Measurements from ENCODE around the gene CCDC34. TPM values are rescaled to one million over a fixed set of nuclear protein-coding genes. Genes with fewer than 3 reads are reported as not detected.

CCDC34 gene
- total and polyA plus RNA-seq, 2 of the 8 experiments (the other 6 are each of a cell fraction or from before 2014, with no cell fraction given), result 7.7 to 24.3 TPM

- Histone ChIP-seq H4K8ac (ENCODE audit: extremely low read depth, insufficient read depth, low read length) (no peak overlapping the region), H2BK20ac (ENCODE audit: low read length) (no peak overlapping the region), H3K4me3 (ENCODE audit: extremely low read depth in 1 of 4, insufficient read depth in 2 of 4, low read depth in 3 of 4, low read length in 4 of 4) (no peak overlapping the region), H3K4me1 (replicated peaks in 1 of 4; ENCODE audit: control insufficient read depth in 3 of 4, insufficient read depth in 4 of 4, low read length in 3 of 4) (peaks cover 0 to 2% (median 0%) of the 10 kb centered on the region in 4 experiments; a peak in 2 of 7 replicates), H3K23me2 (ENCODE audit: low read depth, low read length) (no peaks in the 10 kb centered on the region), H3K9ac (replicated peaks in 1 of 4; ENCODE audit: extremely low read depth in 1 of 4, low read depth in 3 of 4, low read length in 3 of 4) (no peak overlapping the region), H3K9me3 (ENCODE audit: insufficient read depth in 2 of 2, low read depth in 1 of 2, low read length in 1 of 2) (no peaks in the 10 kb centered on the region), H2BK12ac (ENCODE audit: low read depth, low read length) (no peak overlapping the region), H2BK120ac (replicated peaks; ENCODE audit: low read depth, low read length) (no peak overlapping the region), H3K79me1 (ENCODE audit: low read depth, low read length) (0 out of 2 replicates have a peak, but pooled peaks cover 4% of the 10 kb centered on the region), H3K79me2 (ENCODE audit: control insufficient read depth in 1 of 2, insufficient read depth in 2 of 2, low read length in 2 of 2) (peaks cover 0 to 49% of the 10 kb centered on the region in 2 experiments; a peak in 3 of 4 replicates), H3K23ac (ENCODE audit: insufficient read length) (no peak overlapping the region), H3K4me2 (ENCODE audit: insufficient read depth in 1 of 2, low read depth in 2 of 2, low read length in 2 of 2) (no peak overlapping the region), H3K14ac (ENCODE audit: insufficient read length) (no peak overlapping the region), H4K20me1 (replicated peaks in 1 of 2; ENCODE audit: control insufficient read depth in 1 of 2, insufficient read depth in 2 of 2, low read length in 2 of 2) (peaks cover 2 to 7% of the 10 kb centered on the region in 2 experiments), H2AFZ (ENCODE audit: low read length) (no peak overlapping the region), H3K4ac (replicated peaks; ENCODE audit: insufficient read length, low read depth, low read length) (no peak overlapping the region), H3K18ac (ENCODE audit: extremely low read depth, low read length) (no peak overlapping the region), H2BK5ac (ENCODE audit: low read depth, low read length) (no peak overlapping the region), H3K27ac (ENCODE audit: low read depth, low read length) (no peak overlapping the region), H3K27me3 (replicated peaks in 1 of 4; ENCODE audit: control insufficient read depth in 3 of 4, extremely low read depth in 1 of 4, insufficient read depth in 3 of 4, low read length in 3 of 4) (no peaks in the 10 kb centered on the region), H2BK15ac (ENCODE audit: low read length) (no peak overlapping the region), H2AK5ac (ENCODE audit: low read depth, low read length) (no peak overlapping the region), H4K5ac (ENCODE audit: insufficient read length, low read depth, low read length) (no peak overlapping the region), H3K36me3 (ENCODE audit: control insufficient read depth in 2 of 4, insufficient read depth in 4 of 4, low read length in 3 of 4) (peaks cover 0 to 29% (median 5%) of the 10 kb centered on the region in 4 experiments; a peak in 5 of 8 replicates), H3K56ac (replicated peaks; ENCODE audit: insufficient read length, low read depth, low read length) (no peak overlapping the region), H4K91ac (replicated peaks; ENCODE audit: insufficient read length, low read length) (no peak overlapping the region)
- no peak for DNase-seq (ENCODE audit: low read depth in 1 of 2, low spot score in 2 of 2)
- POLR2A ChIA-PET (ENCODE audit: partially characterized antibody), result interaction anchor here (0.7 to 4.5 kb wide), 6 partner anchors 10 to 75 kb away, joined by 3 to 15 read pairs (median 4); no protein-coding TSS in a partner anchor
- TF ChIP-seq EZH2 (IDR thresholded peaks at IDR 0.05; ENCODE audit: low read depth, low read length, severe bottlenecking) (no peak), BRCA1 (IDR thresholded peaks at IDR 0.05; ENCODE audit: low read depth, low read length) (no peak), RFX5 (IDR thresholded peaks at IDR 0.05; ENCODE audit: borderline replicate concordance, low read depth, low read length) (no peak), JUN (IDR thresholded peaks at IDR 0.05; ENCODE audit: low read depth, low read length) (no peak), YY1 (IDR thresholded peaks at IDR 0.05; ENCODE audit: low read depth, low read length) (no peak), CEBPB (IDR thresholded peaks at IDR 0.05; ENCODE audit: low read depth, low read length) (no peak), POLR2A (IDR thresholded peaks at IDR 0.05; ENCODE audit: control extremely low read depth in 1 of 2, low read depth in 2 of 2, low read length in 2 of 2) (no peak), CTBP2 (IDR thresholded peaks at IDR 0.05; ENCODE audit: borderline replicate concordance, insufficient read depth, insufficient read length, low read length) (no peak), CHD2 (IDR thresholded peaks at IDR 0.05; ENCODE audit: low read length) (no peak)
- TF ChIP-seq, protein P1, sequence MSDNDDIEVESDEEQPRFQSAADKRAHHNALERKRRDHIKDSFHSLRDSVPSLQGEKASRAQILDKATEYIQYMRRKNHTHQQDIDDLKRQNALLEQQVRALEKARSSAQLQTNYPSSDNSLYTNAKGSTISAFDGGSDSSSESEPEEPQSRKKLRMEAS (IDR thresholded peaks at IDR 0.05), result no peak
- WGBS, 2 experiments (ENCODE audit: extremely low coverage in 1 of 2, insufficient coverage in 1 of 2, insufficient read length in 1 of 2, insufficient replicate concordance in 2 of 2, low coverage in 1 of 2, low lambda C conversion rate in 2 of 2, missing lambda C conversion rate in 1 of 2), result 97 to 100% methylated on average over 2 to 3 of the region's 3 CpGs
- CTCF ChIA-PET (ENCODE audit: partially characterized antibody), result interaction anchor here (0.9 to 1.2 kb wide), 2 partner anchors 10 to 194 kb away, joined by 3 to 4 read pairs; no protein-coding TSS in a partner anchor
- FAIRE-seq, result no peak
Observed at GRCh38 chr11:27405134-27405533, 42.1 kb upstream of the CCDC34 start.

Data from H1 (cell line).